Measurements from ENCODE around the gene RHOH. TPM values are rescaled to one million over a fixed set of nuclear protein-coding genes. Genes with fewer than 3 reads are reported as not detected.

Gene RHOH
- total and polyA plus RNA-seq, 2 of the 13 experiments (the other 11 are each of a cell fraction or from before 2014, with no cell fraction given), result 0.57 TPM; not detected in 1

DNA sequence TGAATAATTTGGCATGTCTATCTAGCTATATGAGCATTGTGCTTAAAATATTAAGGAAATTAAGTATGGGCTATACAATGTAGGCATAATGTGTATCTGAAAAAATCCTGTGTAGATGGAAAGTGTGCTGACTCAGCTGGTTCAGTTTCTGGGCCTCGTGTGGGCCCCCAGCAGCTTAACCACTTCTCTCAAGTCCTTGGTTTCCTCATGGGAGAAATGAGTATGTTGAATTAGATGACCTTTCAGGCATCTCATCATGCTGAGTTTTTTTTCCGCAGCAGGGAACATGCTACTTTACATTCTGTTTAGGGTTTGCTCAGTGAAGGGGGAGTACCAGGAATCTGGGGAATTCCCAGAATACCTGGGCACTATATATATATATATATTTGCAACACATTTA lies 30.5 kb downstream of the RHOH start:
- CTCF ChIA-PET (ENCODE audit: low intra/inter-chr PET ratio, low total read pairs), result no interaction called here
- FAIRE-seq (no peak), DNase-seq (ENCODE audit: low spot score) (no peak), ATAC-seq (no peak)
- BruUV-seq (replicated peaks), result no TSS peak
- Histone ChIP-seq H3K4me1 (ENCODE audit: insufficient read depth, low read length) (no peaks in the 10 kb centered on the region), H3K27ac (ENCODE audit: extremely low read length, insufficient read depth, low read length) (no peak overlapping the region), H3K4me3 (replicated peaks in 1 of 3; ENCODE audit: insufficient read depth in 1 of 3, low read depth in 2 of 3, low read length in 3 of 3) (no peak overlapping the region), H4K20me1 (ENCODE audit: insufficient read depth, low read length) (no peaks in the 10 kb centered on the region), H3K9me3 (ENCODE audit: low read length) (no peaks in the 10 kb centered on the region), H3K36me3 (replicated peaks in 1 of 2; ENCODE audit: control insufficient read depth in 1 of 2, insufficient read depth in 2 of 2, low read length in 2 of 2) (no peaks in the 10 kb centered on the region), H3K9ac (ENCODE audit: insufficient read depth, low read depth, low read length) (no peak overlapping the region), H3K4me2 (ENCODE audit: low read depth, low read length) (no peak overlapping the region), H3K79me2 (ENCODE audit: insufficient read depth, low read length) (no peaks in the 10 kb centered on the region), H3K27me3 (ENCODE audit: control insufficient read depth in 1 of 2, insufficient read depth in 2 of 2, low read length in 2 of 2) (no peaks in the 10 kb centered on the region), H2AFZ (ENCODE audit: low read length) (no peak overlapping the region)
- intact Hi-C loops (cut with micrococcal nuclease; ENCODE audit: unreplicated experiment) (no loop called here), in situ Hi-C loops (cut with HindIII; ENCODE audit: extremely low pct_ligation_motif_present, low pct_unique_long_range_greater_than_20kb) (no loop called here)
- TF ChIP-seq MAFF (IDR thresholded peaks at IDR 0.05; ENCODE audit: low read depth, low read length) (peak; percentile 87), ZNF644 (CRISPR knock-in tag; IDR thresholded peaks at IDR 0.05; ENCODE audit: low read depth) (no peak), MAFK (conservative IDR thresholded peaks at IDR 0.05 in 1 of 2, IDR thresholded peaks at IDR 0.05 in 1 of 2; ENCODE audit: low read length in 2 of 2) (peak; percentile 90 to 94), DNMT3B (CRISPR knock-in tag; conservative IDR thresholded peaks at IDR 0.05) (no peak), TGIF2 (CRISPR knock-in tag; IDR thresholded peaks at IDR 0.05) (no peak), MIER3 (CRISPR knock-in tag; IDR thresholded peaks at IDR 0.05; ENCODE audit: borderline replicate concordance) (no peak)
- TF ChIP-seq, protein P1, sequence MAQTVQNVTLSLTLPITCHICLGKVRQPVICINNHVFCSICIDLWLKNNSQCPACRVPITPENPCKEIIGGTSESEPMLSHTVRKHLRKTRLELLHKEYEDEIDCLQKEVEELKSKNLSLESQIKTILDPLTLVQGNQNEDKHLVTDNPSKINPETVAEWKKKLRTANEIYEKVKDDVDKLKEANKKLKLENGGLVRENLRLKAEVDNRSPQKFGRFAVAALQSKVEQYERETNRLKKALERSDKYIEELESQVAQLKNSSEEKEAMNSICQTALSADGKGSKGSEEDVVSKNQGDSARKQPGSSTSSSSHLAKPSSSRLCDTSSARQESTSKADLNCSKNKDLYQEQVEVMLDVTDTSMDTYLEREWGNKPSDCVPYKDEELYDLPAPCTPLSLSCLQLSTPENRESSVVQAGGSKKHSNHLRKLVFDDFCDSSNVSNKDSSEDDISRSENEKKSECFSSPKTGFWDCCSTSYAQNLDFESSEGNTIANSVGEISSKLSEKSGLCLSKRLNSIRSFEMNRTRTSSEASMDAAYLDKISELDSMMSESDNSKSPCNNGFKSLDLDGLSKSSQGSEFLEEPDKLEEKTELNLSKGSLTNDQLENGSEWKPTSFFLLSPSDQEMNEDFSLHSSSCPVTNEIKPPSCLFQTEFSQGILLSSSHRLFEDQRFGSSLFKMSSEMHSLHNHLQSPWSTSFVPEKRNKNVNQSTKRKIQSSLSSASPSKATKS (CRISPR knock-in tag; IDR thresholded peaks at IDR 0.05), result no peak
- TF ChIP-seq, protein P2, sequence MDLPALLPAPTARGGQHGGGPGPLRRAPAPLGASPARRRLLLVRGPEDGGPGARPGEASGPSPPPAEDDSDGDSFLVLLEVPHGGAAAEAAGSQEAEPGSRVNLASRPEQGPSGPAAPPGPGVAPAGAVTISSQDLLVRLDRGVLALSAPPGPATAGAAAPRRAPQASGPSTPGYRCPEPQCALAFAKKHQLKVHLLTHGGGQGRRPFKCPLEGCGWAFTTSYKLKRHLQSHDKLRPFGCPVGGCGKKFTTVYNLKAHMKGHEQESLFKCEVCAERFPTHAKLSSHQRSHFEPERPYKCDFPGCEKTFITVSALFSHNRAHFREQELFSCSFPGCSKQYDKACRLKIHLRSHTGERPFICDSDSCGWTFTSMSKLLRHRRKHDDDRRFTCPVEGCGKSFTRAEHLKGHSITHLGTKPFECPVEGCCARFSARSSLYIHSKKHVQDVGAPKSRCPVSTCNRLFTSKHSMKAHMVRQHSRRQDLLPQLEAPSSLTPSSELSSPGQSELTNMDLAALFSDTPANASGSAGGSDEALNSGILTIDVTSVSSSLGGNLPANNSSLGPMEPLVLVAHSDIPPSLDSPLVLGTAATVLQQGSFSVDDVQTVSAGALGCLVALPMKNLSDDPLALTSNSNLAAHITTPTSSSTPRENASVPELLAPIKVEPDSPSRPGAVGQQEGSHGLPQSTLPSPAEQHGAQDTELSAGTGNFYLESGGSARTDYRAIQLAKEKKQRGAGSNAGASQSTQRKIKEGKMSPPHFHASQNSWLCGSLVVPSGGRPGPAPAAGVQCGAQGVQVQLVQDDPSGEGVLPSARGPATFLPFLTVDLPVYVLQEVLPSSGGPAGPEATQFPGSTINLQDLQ (CRISPR knock-in tag; IDR thresholded peaks at IDR 0.05), result no peak
- POLR2A ChIA-PET, result no interaction called here
- WGBS (ENCODE audit: low lambda C conversion rate), result 8% methylated on average over 2 of the region's 2 CpGs

Data from HepG2 (cell line).